ENCODE results near the gene CAB39L.

Gene CAB39L

DNA sequence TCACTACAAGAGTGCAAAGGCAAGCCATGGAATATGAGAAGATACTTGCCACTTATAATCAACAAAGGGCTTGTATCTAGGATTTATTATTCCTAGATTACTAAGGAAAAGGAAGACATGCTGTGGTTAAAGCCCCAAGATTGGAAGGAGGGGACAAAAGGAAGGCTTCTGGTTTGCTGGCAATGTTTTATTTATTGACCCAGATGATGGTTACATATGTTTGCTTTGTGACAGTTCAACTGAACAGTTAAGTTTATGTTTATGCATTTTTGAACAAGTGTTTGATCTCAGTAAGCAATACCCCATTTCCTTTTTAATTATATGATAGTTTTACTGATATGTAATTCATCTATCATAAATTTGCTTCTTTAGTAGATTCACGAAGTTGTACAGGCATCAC, 155.9 kb downstream of the CAB39L start:
- DNase-seq (ENCODE audit: low spot score) = no peak

DNA sequence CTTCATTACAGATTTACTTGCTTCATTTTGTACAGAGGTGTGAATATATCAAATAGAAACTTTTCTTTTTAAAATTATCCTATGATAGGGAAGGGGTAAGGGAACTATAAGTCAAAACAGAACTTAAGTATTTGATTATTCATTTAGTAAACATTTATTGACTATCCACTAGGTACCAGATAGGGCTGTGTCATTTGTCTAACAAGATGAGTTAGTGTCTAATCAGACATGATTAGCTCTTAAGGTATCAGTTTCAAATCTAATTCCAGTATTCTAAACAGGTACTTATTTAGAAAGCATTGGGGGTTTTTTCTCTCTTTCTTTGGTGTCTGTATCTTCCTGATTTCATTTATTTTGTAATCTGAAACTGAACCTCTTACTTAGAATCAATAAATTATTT, 164.0 kb downstream of the CAB39L start:
- no peak for DNase-seq (ENCODE audit: low spot score)

DNA sequence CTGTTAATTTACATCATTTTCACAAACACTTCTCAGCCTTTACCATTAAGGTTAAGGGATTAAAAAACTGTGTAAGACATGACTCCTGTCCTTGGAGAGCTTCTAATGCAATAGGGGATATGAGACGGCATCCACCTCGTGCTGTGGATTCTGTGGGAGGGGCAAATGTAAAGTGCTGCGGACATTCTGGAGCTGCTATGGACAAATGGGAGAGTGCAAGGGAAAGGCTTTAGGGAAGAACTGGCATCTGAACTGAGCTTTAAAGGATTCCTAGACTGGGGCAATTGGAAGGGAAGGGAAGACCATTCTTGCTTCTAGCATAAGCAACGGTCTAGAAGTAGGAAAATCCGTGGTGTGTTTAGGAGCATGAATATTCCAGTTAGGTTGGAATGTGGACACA, 164.8 kb downstream of the CAB39L start:
- DNase-seq (ENCODE audit: low spot score) = no peak

DNA sequence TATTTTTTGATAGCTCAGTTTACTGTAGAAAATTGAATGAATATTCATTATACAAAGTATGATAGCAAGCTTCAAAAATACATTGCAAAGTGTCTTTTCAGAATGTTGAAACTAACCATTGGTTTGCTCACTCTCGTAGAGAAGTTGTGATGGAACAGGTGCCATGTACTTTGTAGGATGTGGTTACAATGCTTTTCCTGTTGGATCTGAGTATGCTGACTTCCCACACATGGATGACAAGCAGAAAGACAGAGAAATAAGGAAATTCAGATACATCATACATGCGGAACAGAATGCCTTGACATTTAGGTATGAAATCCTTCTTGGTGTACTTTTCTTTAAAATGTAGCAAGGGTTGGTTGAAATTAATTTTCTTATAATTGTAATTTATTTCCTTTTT, 165.7 kb downstream of the CAB39L start:
- DNase-seq (ENCODE audit: low spot score) = no peak

DNA sequence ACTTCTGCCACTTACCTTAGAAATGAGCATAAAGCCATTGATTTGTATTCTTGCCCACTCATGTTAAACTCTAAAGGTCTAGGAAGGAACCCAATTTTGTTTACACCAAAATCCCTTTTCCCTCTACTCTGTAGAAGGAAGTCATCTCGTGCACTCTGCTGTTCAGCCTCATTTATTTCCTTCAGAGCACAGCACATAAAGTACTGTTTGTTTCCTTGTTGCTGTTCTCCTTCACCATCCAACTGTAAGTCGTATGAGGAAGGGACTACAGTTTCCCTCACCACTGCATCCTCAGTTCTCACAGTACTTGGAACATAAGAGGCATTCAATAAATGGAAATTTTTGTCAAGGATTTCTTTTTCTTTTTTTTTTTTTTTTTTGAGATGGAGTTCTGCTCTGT, 171.6 kb downstream of the CAB39L start:
- no peak for DNase-seq (ENCODE audit: low spot score)

DNA sequence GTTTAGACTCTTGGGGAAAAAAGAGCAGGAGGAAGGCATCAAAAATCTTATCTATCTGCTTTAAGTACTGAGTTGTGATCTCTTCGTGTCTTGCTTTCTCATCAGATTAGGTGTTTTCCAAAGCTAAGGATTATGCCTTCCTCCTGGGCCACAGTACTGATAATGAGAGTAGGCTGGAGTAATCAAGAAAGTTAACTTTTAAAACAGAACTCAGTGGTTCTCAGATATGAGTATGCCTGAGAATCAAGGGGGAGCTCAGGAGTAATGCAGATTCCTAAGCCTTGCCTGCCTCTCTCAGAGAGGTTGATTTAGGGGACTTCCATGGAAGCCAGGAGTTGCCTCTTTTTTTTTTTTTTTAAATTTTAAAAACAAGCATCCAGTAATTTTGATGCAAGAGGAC, 172.6 kb downstream of the CAB39L start:
- DNase-seq (ENCODE audit: low spot score) = no peak

DNA sequence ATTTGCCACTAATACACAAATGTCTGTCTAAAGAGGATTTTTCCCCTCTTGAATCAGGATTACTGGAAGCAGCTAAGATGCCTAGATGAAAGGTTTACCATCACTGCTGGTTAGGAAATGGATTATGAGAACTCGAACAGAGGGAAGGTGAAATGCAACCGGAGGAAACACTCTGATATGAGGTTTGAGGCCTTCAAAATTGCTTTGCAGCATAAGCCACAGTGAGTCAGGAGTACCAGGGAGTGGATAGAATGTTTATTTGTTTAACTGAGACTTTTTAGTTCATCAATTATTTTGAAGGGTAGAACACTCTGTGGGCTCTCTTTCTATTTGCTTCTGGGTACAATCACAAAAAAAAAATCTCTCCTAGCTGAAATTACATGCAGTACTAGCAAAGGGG, 178.0 kb downstream of the CAB39L start:
- DNase-seq (ENCODE audit: low spot score) = no peak

DNA sequence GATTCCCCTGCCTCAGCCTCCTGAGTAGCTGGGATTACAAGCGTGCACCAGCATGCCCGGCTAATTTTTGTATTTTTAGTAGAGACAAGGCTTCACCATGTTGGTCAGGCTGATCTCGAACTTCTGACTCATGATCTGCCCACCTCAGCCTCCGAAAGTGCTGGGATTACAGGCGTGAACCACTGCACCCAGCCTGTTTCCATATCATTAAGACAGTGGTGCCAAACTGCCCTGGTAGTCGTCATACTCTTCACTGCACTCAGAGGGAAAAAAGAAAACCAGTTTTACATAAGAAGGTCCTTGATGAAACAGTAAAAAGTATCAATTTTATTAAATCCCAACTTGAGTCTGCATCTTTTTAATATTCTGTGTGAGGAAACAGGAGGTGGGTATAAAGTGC, 181.2 kb downstream of the CAB39L start:
- no peak for DNase-seq (ENCODE audit: low spot score)

DNA sequence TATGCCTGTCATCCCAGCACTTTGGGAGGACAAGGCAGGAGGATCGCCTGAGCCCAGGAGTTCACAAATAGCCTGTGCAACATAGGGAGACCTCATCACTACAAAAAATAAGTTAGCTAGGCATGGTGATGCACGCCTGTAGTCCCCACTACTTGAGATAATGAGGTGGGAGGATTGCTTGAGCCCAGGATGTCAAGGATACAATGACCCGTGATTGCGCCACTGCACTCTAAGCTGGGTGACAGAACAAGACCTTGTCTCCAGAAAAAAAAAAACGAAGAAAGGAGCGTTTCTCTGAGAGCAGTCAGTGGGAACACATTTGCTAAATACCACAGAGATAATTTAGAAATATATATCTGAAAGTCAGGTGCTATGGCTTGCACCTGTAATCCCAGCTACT, 184.3 kb downstream of the CAB39L start:
- no peak for DNase-seq (ENCODE audit: low spot score)

All from COLO829 (cell line).